Neural cell (in vitro differentiated cells): ENCODE measurements around the gene IDUA. TPM values are rescaled to one million over a fixed set of nuclear protein-coding genes. Genes with fewer than 3 reads are reported as not detected.

Source experiments
- H2AFZ ChIP-seq: fragments of 200-600, 300-800 bp; sonication (generic), shearing (Covaris generic); 2 replicates; pipeline ENCODE4 v1.6.0; 2014; ENCODE audit warnings: low read depth, mild to moderate bottlenecking, antibody characterized with exemption, low read length, moderate library complexity
- H3F3A ChIP-seq: fragments of 200-600 bp; shearing (Covaris generic); 2 replicates; pipeline ENCODE4 v1.6.1; 2016; ENCODE audit warnings: mild to moderate bottlenecking, moderate library complexity, mixed read lengths, antibody characterized with exemption, low read length; ENCODE audit not compliant: insufficient read depth, poor library complexity, severe bottlenecking
- H3K27ac ChIP-seq: fragments of 200-600, 300-800 bp; sonication (generic), shearing (Covaris generic); 2 replicates; pipeline ENCODE4 v1.5.1; 2014; ENCODE audit warnings: mild to moderate bottlenecking, low read length, moderate library complexity
- H3K27me3 ChIP-seq: fragments of 300-800, 200-600 bp; sonication (generic), shearing (Covaris generic); 2 replicates; pipeline ENCODE4 v1.6.0; 2014; ENCODE audit warnings: mild to moderate bottlenecking, low read depth, low read length, moderate library complexity; ENCODE audit not compliant: insufficient read depth
- H3K36me3 ChIP-seq: fragments of 300-800, 200-600 bp; sonication (generic), shearing (Covaris generic); 2 replicates; pipeline ENCODE4 v1.5.1; 2014; ENCODE audit warnings: mild to moderate bottlenecking, antibody characterized with exemption, low read length, moderate library complexity; ENCODE audit not compliant: insufficient read depth
- H3K4me2 ChIP-seq: fragments of 300-800, 200-600 bp; sonication (generic), shearing (Covaris generic); 2 replicates; pipeline ENCODE4 v1.6.0; 2014; ENCODE audit warnings: mild to moderate bottlenecking, low read length
- H3K4me3 ChIP-seq: fragments of 300-800, 200-600 bp; sonication (generic), shearing (Covaris generic); 2 replicates; pipeline ENCODE4 v1.5.1; 2014; ENCODE audit warnings: mild to moderate bottlenecking, low read length, moderate library complexity
- H3K79me2 ChIP-seq: fragments of 200-600 bp; shearing (Covaris generic); replicated peaks from 2 replicates; pipeline ENCODE4 v1.6.0; 2014; ENCODE audit warnings: mild to moderate bottlenecking, low read length, moderate library complexity; ENCODE audit not compliant: insufficient read depth
- H3K9ac ChIP-seq: fragments of 300-800, 200-600 bp; sonication (generic), shearing (Covaris generic); 2 replicates; pipeline ENCODE4 v1.6.1; 2016; ENCODE audit warnings: mild to moderate bottlenecking, low read length, mixed read lengths
- H3K9me2 ChIP-seq: fragments of 200-600 bp; shearing (Covaris generic); 2 replicates; pipeline ENCODE4 v1.6.1; 2016; ENCODE audit warnings: mild to moderate bottlenecking, low read length, mixed read lengths; ENCODE audit not compliant: insufficient read depth
- H3K9me3 ChIP-seq: fragments of 200-600, 300-800 bp; sonication (generic), shearing (Covaris generic); 2 replicates; pipeline ENCODE4 v1.6.1; 2016; ENCODE audit warnings: mild to moderate bottlenecking, mixed run types, low read length, moderate library complexity, mixed read lengths
- H4K20me1 ChIP-seq: fragments of 200-600 bp; shearing (Covaris generic); 2 replicates; pipeline ENCODE4 v1.6.1; 2016; ENCODE audit warnings: mild to moderate bottlenecking, mixed run types; ENCODE audit not compliant: insufficient read depth
- CTCF ChIP-seq: fragments of 450-650 bp; IDR thresholded peaks from 2 replicates; pipeline ENCODE4 v1.5.1; 2014; ENCODE audit warnings: antibody characterized with exemption, mild to moderate bottlenecking, moderate library complexity; ENCODE audit not compliant: poor library complexity, severe bottlenecking
- EP300 ChIP-seq: fragments of 450-650 bp; conservative IDR thresholded peaks from 2 replicates; pipeline ENCODE4 v1.6.1; 2014; ENCODE audit warnings: antibody characterized with exemption, mild to moderate bottlenecking, moderate library complexity; ENCODE audit not compliant: poor library complexity, severe bottlenecking
- EZH2 ChIP-seq: fragments of 200-600, 300-800 bp; shearing (Covaris generic), sonication (generic); IDR thresholded peaks from 2 replicates; pipeline ENCODE4 v1.6.1; 2014; ENCODE audit warnings: antibody characterized with exemption, low read length, borderline replicate concordance, mild to moderate bottlenecking; ENCODE audit not compliant: insufficient read depth, poor library complexity, severe bottlenecking
- MXI1 ChIP-seq: fragments of 450-650 bp; conservative IDR thresholded peaks from 2 replicates; pipeline ENCODE4 v1.6.1; 2014; ENCODE audit warnings: antibody characterized with exemption, mild to moderate bottlenecking; ENCODE audit not compliant: poor library complexity, severe bottlenecking
- POLR2AphosphoS5 ChIP-seq: IDR thresholded peaks from 2 replicates; pipeline ENCODE4 v1.6.1; 2012
- RAD21 ChIP-seq: fragments of 450-650 bp; conservative IDR thresholded peaks from 2 replicates; pipeline ENCODE4 v1.6.1; 2014; ENCODE audit warnings: antibody characterized with exemption, mild to moderate bottlenecking, moderate library complexity
- REST ChIP-seq: IDR thresholded peaks from 2 replicates; pipeline ENCODE4 v1.6.1; 2012; ENCODE audit warnings: borderline replicate concordance
- SMC3 ChIP-seq: fragments of 450-650 bp; conservative IDR thresholded peaks from 2 replicates; pipeline ENCODE4 v1.6.1; 2014; ENCODE audit warnings: antibody characterized with exemption, mild to moderate bottlenecking, moderate library complexity; ENCODE audit not compliant: poor library complexity
- TAF1 ChIP-seq: IDR thresholded peaks from 2 replicates; pipeline ENCODE4 v1.6.1; 2012; ENCODE audit warnings: low read depth
- polyA plus RNA-seq: library from polyadenylated mRNA; depleted of rRNA; stranded (reverse); fragments of >200 nt; gene quantifications from 2 replicates; pipeline ENCODE4 v1.2.3, GENCODE V29; 2014

The IDUA gene
- polyA plus RNA-seq, 1 donor from 2014 or later, result 12.7 TPM

DNA sequence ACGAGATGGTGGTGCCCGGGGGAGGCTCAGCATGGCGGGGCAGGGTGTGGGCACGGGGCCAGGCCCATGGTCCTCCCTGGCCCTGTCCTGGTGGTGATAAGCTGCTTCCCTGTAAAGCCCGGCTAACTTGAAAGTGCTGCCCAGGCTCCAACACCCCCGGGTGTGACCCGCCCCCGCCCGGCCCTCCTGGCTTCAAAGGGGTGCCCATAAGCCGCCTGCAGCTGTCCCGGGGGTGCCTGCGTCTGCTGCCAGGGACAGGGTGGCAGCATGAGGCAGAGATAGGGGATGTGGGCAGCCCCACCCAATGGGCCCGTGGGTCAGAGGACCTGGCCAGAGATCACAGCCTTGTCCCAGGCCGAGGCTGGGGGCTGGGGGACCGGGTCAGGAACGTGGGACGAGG, 42.7 kb downstream of the IDUA start:
- H4K20me1 ChIP-seq, result no peaks in the 10 kb centered on the region
- H3K27me3 ChIP-seq, result no peaks in the 10 kb centered on the region
- H3K9ac ChIP-seq, result no peak overlapping the region
- no peaks in the 10 kb centered on the region for H3K9me2 ChIP-seq
- no peaks in the 10 kb centered on the region for H3K9me3 ChIP-seq
- no peaks in the 10 kb centered on the region for H3K79me2 ChIP-seq
- no peak for TF ChIP-seq CTCF
- no peak for TF ChIP-seq REST
- no peak for TF ChIP-seq RAD21
- no peak for TF ChIP-seq POLR2AphosphoS5
- TF ChIP-seq EZH2, result no peak
- no peak for TF ChIP-seq TAF1
- no peak for TF ChIP-seq EP300
- no peak for TF ChIP-seq MXI1
- TF ChIP-seq SMC3, result no peak
- no peaks in the 10 kb centered on the region for H3K36me3 ChIP-seq
- no peak overlapping the region for H3K4me2 ChIP-seq
- H2AFZ ChIP-seq, result no peak overlapping the region
- H3K27ac ChIP-seq, result no peak overlapping the region
- H3K4me3 ChIP-seq, result no peak overlapping the region
- H3F3A ChIP-seq, result no peaks in the 10 kb centered on the region

GRCh38 chr4:1030031-1030430, 43.2 kb downstream of the IDUA start:
- Histone ChIP-seq H3K36me3 (no peaks in the 10 kb centered on the region), H3K27me3 (no peaks in the 10 kb centered on the region), H4K20me1 (no peaks in the 10 kb centered on the region), H3K9ac (no peak overlapping the region), H3K79me2 (no peaks in the 10 kb centered on the region), H3F3A (no peaks in the 10 kb centered on the region), H3K4me3 (no peak overlapping the region), H3K9me3 (no peaks in the 10 kb centered on the region), H3K27ac (no peak overlapping the region), H3K4me2 (no peak overlapping the region), H3K9me2 (no peaks in the 10 kb centered on the region), H2AFZ (no peak overlapping the region)
- TF ChIP-seq POLR2AphosphoS5, result no peak
- no peak for TF ChIP-seq EP300
- TF ChIP-seq SMC3, result no peak
- no peak for TF ChIP-seq CTCF
- TF ChIP-seq RAD21, result no peak
- TF ChIP-seq REST, result no peak
- TF ChIP-seq TAF1, result no peak
- no peak for TF ChIP-seq MXI1
- no peak for TF ChIP-seq EZH2
